Right kidney (tissue), 1 donor: Measurements from ENCODE around the gene RAB31.

ENCODE experiments used
- DNase-seq: peaks from one replicate; pipeline ENCODE4 v3.0.0-alpha.2; 2016

Gene RAB31

GRCh38 chr18:9817725-9818422 lies 109.8 kb downstream of the RAB31 start:
- DNase-seq = no peak

- no peak for DNase-seq
Observed at GRCh38 chr18:9818423-9818734, 110.3 kb downstream of the RAB31 start.

- DNase-seq = no peak
Observed at GRCh38 chr18:9820127-9820526, 112.0 kb downstream of the RAB31 start.

GRCh38 chr18:9820719-9821118 lies 112.6 kb downstream of the RAB31 start:
- DNase-seq = no peak

GRCh38 chr18:9822587-9823185 lies 114.6 kb downstream of the RAB31 start:
- no peak for DNase-seq

GRCh38 chr18:9823805-9824473 lies 115.8 kb downstream of the RAB31 start:
- DNase-seq = no peak

GRCh38 chr18:9824474-9824832 lies 116.4 kb downstream of the RAB31 start:
- DNase-seq = no peak

- no peak for DNase-seq
Observed at GRCh38 chr18:9824952-9825371, 116.9 kb downstream of the RAB31 start.

GRCh38 chr18:9825571-9826073 lies 117.5 kb downstream of the RAB31 start:
- DNase-seq = no peak

GRCh38 chr18:9826685-9827084 lies 118.6 kb downstream of the RAB31 start:
- no peak for DNase-seq

GRCh38 chr18:9827211-9827792 lies 119.2 kb downstream of the RAB31 start:
- DNase-seq = no peak

- no peak for DNase-seq
Observed at GRCh38 chr18:9827793-9828505, 119.8 kb downstream of the RAB31 start.

- DNase-seq = no peak
Observed at GRCh38 chr18:9828506-9829396, 120.7 kb downstream of the RAB31 start.

GRCh38 chr18:9829397-9829712 lies 121.3 kb downstream of the RAB31 start:
- DNase-seq = no peak

- no peak for DNase-seq
Observed at GRCh38 chr18:9831036-9831722, 123.1 kb downstream of the RAB31 start.

GRCh38 chr18:9831723-9832199 lies 123.7 kb downstream of the RAB31 start:
- no peak for DNase-seq

GRCh38 chr18:9832871-9833270 lies 124.8 kb downstream of the RAB31 start:
- DNase-seq = no peak

GRCh38 chr18:9834551-9834950 lies 126.5 kb downstream of the RAB31 start:
- DNase-seq = no peak

GRCh38 chr18:9835113-9835755 lies 127.1 kb downstream of the RAB31 start:
- no peak for DNase-seq

GRCh38 chr18:9835825-9836224 lies 127.7 kb downstream of the RAB31 start:
- no peak for DNase-seq
